HG02798 (cell line): ENCODE data around the gene MDN1.

ENCODE experiments used
- ATAC-seq: cut with Tn5 transposase; IDR thresholded peaks from one replicate; pipeline ENCODE4 v1.9.1; 2021; ENCODE audit warnings: mild to moderate bottlenecking; ENCODE audit not compliant: unreplicated experiment, poor library complexity

MDN1 gene

DNA sequence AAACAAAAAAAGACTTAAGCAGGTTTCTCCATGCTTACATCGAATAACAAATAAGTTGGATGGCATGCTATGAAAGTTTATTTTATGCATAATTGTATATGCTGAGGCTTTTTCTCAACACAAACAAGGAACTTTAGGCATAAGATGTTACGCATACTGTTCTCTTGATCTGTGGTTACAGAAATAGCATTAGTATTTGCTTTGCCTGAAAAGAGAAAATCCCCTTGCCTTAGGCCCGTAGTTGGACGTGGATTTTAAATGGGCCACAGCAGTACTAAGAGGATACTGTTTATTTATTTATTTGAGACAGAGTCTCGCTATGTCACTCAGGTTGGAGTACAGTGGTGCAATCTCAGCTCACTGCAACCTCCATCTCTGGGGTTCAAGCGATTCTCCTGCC, 200.0 kb downstream of the MDN1 start:
- ATAC-seq, result no peak

DNA sequence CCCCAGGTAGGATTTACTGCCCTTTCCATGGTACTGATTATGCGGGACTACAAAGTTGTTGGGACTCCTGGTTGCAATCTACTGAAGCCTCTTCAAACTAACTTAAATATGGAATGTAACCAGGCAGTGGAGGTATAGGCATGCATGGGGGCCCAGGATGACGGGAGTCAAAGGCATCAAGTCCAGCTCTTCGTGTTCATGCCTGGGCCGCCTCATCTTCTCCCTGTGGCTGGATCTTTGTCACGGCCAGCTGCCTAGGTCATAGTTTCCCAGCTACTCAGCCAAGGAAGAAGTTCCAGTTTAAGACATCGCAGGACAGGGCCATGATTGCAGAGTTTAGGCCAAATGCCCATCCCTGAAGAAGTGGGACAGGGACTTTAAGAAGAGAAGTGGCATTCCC, 201.6 kb downstream of the MDN1 start:
- ATAC-seq, result no peak

DNA sequence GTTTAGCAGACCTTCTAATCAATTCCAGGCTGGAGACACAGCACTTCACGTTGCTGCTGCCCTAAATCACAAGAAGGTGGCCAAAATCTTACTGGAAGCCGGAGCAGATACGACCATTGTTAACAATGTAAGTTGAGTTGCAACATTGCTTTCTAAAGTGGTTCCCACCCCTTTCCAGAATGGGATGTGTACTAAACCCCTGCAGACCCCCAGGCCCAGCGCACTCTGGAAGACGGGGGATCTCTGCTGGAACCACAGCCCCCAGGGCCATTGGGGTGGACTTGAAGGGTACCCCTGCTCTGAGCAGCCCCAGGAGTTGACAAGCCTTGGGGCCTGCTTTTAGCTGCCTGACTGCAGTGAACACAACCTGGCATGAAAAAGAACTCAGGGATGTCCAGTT, 203.1 kb downstream of the MDN1 start:
- no peak for ATAC-seq

DNA sequence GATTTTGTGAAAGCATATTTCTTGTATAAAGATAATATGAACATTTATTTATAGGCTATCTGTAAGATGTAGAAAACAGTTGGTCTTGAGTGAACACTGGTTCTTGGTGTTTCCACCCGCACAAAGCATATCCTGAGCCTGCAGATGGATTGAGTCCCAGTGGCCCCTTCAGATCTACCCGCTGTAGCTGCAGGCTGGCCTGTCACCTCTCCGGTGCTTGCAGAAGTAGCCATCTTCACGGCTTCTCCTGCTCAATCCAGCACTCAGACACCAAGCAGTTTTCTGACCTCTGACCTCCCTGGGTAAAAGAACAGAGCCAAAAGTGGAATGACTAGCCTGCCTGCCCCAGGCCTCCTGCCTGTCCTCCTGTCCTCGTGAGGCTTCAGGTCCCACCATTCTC, 203.7 kb downstream of the MDN1 start:
- no peak for ATAC-seq

DNA sequence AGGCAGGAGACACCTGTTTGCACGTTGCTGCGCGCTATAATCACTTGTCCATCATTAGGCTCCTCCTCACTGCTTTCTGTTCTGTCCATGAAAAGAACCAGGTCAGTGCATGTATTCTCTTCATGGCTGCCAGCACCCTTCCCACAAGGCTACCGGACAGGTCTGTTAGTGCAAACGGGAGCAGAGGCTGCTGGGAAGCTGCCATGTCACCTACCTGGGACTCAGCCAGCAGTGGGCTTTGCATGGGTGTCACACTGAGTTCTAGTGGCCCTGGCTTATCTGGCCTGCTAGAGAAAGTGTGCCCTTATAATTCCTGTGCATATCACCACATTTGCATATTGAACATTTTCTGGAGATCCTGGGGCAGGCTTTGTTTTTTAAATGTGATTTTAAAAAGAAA, 205.8 kb downstream of the MDN1 start:
- ATAC-seq, result no peak

DNA sequence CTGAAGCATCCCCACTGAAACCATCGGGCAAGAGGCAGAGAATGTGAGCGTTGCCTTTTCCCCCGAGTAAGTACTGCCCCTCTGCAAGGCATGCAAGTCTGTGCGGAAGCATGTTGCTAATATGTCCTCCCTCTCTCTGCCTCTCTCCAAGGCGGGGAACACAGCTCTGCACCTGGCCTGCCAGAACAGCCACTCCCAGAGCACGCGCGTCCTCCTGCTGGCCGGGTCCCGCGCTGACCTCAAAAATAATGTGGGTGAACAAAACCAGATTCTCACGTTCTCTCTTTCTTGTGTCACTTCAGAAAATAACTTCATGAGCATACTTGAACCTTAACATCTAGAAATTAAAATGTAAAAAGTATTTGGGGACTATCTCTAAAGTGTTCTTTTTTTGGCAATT, 207.5 kb downstream of the MDN1 start:
- ATAC-seq, result no peak

DNA sequence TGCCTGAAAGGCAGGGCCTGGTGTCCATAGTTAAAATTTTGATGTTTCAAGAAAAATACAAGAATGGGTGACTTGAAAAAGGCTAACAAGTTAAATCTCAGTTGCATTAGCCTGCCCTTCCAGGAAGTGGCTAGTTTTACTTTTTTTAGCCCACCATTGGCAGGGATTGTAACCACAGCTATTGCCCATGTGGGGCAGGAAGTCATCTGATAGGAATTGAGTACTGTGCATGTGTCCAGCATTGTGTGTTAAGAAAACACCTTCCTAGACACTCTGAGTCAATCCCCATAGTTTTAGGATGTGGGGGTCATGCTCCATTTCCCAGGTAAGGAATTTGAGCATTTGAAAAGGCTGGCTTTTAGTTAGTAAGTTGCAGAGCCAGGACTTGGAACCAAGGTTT, 207.9 kb downstream of the MDN1 start:
- no peak for ATAC-seq

DNA sequence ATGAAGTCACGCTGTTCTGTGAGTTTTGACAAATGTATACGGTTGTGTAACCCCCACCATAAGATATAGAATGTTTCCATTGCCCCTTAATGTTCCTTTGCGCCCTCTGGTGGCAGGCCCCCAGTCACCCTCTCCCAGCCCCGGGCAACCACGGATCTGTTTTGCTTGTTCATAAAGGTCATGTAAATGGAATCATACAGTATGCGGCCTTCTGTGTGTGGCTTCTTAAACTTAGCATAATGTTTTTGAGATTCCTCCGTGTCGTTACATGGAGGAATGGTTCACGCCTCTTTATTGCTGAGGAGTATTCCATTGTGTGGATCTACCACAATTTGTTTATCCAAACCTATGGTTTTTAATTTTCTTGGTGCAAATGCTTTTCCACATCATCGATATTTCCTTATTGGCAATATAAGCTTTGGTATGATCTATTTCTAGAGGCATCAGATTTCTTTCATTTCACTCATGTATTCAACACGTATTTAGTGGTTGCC, 209.4 kb downstream of the MDN1 start:
- ATAC-seq, result peak; percentile 53

DNA sequence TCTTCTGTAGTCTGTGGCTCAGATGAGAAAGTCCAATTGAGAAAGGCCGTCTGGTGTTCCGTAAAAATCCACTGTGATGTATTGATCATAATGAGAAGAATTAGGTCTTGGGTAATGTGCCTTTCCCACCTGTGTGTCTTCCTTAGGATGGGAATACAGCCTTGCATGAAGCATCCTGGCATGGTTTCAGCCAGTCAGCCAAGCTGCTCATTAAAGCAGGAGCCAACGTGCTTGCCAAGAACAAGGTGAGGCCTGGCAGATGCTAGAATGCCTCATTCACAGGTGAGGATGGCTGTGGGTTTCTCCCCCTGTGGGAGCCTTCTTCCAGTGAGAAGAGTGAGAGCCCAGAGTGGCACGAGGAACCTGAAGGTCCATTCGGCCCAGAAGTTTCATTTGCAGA, 213.7 kb downstream of the MDN1 start:
- no peak for ATAC-seq

DNA sequence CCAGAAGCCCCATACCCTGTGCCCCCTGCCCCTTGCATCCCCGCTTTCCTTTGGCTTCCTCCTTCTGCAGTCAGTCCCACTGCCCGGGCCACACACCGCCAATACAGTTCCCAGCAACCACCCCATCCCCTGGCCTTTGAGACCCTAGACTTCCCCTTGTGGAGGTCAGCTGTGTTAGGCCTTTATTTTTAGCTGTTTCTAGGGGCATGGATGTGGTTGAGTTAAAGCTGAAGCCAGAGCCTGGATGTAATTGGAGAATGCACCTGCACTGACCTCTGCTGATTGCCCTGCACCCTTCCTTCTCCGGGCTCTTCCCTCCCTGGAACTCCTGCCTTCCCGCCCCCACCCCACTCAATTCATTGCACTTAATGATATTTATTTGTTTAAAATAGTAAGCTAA, 214.9 kb downstream of the MDN1 start:
- ATAC-seq, result no peak

DNA sequence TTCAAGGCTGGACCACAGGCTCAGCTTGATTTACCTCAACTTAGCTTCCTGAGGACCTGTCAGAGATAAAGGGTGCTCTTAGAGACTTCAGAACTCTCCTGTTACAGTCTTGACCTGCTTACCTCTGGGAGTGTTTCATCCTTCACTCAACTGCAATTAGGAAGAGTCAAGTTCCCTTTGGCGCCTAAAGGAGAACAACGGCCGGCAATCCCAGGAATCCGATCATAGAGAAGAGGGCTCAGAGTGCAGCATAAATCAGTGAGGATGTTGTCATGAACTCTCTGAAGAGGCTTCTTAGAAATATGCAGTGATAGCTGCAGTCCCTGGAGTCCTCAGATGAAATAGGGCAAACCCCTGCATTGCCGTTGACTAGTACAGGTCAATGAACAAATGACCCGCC, 217.4 kb downstream of the MDN1 start:
- no peak for ATAC-seq

DNA sequence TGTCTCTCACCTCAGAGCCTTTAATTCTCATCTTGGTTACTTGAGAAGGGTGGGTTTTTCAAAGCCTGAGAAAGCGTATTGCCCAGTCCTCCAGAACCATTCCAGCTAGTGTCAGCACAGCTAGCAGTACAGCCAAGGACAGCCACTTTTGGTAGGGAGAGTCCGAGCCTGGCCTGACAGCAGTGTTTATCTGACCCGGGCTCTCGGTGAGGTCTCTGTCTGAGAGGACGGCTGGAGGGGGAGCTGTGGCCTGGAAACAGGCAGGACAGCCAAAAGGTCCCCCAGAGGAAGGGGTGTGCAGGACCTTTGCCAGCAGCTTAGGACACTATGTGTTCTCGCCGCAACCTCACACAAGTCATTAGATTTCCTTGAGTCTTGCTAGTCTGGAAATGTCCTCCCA, 219.9 kb downstream of the MDN1 start:
- ATAC-seq, result no peak

DNA sequence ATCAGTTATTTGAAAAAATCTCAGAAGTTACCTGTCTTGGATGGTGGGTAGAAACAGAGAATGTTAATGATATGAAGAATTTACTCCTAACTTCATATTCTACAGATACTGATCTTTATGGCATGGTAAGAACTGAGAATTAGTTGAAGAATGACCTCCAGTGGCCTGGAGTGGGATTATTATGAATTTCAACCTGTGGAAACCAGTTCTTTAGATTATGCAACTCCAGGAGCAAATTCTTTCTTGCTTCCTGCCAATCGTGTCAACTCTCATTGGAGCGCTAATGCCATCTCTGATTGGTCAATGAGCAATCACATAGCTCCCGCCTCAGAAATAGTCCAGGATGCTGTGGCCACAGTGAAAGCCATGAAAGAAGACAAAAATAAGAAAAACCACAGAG, 221.6 kb downstream of the MDN1 start:
- no peak for ATAC-seq

DNA sequence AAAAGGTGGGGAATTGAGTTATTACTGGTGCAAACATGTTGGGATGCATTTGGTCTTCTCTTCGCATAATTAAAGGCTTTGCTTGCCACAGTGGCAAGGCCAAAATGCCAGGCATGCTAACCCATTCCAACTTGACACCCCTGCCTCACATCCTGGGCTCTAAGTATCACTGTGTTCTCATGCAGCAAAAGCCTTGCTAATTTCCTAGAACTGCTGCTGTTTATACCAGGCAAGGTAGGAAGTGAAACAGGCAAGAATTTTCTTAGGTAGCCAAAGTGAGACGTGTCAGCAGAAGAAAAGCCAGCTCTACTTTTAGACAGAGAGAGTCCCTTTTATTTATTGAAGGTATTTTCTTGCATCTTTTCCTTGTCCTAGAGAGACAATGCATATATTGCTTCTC, 222.2 kb downstream of the MDN1 start:
- ATAC-seq, result no peak

DNA sequence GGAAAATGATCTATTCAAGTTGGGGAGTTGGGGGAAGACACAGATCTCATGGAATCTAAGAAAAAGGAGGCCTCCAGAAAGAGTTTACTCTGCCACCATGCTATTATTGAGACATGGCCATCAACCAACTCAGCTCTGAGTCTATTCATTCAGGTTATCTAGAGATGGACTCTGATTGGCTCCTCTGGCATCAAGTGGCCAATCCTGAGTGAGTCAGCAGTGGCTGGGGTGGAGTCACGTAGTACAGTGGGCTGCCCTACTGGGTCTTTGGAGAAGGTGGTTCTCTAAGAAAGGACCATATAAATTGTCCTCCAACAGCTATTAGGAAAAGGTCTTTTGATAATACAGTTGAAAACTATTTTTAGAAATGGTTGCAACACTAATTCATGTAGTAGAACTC, 223.1 kb downstream of the MDN1 start:
- ATAC-seq, result no peak

DNA sequence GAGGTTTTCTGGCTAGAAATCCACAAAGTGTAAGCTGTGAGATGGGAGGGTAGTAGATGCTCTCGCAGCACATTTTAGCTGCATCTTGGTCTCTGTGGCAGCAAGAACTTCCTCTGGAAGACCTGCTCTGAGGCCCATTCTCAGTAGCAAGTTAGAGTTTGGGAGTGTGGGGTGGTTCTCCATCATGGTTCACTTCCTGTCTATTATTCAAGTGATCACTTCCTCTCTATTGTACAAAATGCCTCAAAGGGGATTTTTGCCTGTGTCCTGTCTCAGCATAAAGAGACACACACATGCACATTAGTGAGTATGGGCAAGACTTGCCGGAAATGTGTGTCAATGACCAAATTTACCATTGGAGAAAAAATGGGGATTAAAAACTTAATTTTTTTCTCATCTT, 223.5 kb downstream of the MDN1 start:
- peak; percentile 77 for ATAC-seq
